Mononuclear cell (primary cell): ENCODE measurements around the gene VPS18. TPM values are rescaled to one million over a fixed set of nuclear protein-coding genes. Genes with fewer than 3 reads are reported as not detected.

Experiments
- H3K27me3 ChIP-seq: 2 replicates; pipeline ENCODE4 v1.6.0; 2011; ENCODE audit warnings: low read length, control low read depth; ENCODE audit not compliant: insufficient read depth
- H3K4me1 ChIP-seq: 2 replicates; pipeline ENCODE4 v1.5.1; 2011; ENCODE audit warnings: mild to moderate bottlenecking, low read length, control low read depth; ENCODE audit not compliant: insufficient read depth
- H3K4me3 ChIP-seq: 2 replicates; pipeline ENCODE4 v1.5.1; 2011; ENCODE audit warnings: mild to moderate bottlenecking, low read length, moderate library complexity
- H3K9me3 ChIP-seq: 2 replicates; pipeline ENCODE4 v1.5.1; 2011; ENCODE audit warnings: low read depth, mild to moderate bottlenecking, control low read depth, low read length
- total RNA-seq: library from RNA; depleted of rRNA; stranded (reverse); fragments of >200 nt; gene quantifications from one replicate; pipeline ENCODE4 v1.2.3, GENCODE V29; 2012

The VPS18 gene
- total RNA-seq, 1 donor, result 28.7 TPM

DNA sequence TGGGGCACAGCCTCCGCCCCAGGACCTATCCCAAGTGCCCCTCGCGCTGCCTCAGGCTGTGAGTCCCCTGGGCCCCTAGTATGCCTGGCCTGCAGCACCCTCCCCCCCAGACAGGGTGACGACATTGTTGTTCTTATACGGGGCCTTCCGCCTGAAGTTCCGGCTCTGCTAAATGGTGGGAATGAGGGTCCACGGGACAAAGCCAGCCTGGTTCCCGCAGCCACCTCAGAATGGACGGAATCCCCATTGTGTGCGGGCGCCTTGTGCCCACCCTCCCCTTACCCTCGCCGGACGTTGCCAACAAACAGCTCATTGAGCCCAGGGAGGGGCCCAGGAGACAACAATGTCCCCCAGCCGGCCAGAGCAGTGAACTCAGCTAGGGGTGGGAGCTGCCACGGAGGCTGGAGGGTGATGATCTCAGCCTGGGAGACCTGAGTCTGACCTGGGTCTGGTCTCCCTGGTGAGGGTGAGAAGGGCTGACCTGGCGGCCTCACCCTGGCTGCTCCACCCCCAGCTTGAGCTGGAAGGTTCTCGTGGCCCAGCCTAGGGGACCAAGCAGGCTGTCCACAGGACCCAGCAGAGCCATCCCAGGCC, 24.6 kb downstream of the VPS18 start:
- H3K4me3 ChIP-seq, result no peak overlapping the region
- no peaks in the 10 kb centered on the region for H3K27me3 ChIP-seq
- no peaks in the 10 kb centered on the region for H3K4me1 ChIP-seq
- no peaks in the 10 kb centered on the region for H3K9me3 ChIP-seq

DNA sequence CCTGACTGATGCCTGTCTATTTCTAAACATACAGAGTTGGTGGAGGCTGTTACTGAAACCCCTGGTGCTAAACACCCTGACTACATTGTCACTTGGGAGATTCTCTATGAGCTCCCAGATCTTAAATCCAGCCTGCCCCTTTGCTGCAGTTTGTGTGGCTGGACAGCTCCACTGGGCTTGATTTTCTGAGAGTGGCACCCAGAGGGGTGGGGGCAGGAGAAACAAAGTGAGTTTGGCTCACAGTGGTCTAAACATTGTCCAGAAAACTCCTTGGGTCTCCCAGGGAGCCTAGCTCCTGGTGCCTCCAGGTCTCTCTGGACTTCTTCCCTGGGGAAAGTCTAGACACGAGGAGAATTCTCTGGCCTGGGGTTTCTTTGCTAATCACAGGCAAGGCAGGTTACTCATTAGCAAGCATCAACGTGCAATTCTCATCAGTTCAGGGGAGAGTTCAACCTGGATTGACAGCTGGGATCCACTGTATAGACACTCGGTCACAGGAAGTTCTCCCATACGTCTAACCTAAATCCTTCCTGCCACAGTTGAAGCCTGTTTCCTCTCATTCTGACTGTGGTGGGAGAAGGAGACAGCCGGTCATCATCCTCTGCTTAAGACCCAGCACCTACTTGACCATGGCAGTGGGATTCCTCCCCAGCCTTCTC, 27.8 kb downstream of the VPS18 start:
- Histone ChIP-seq H3K4me3 (no peak overlapping the region), H3K27me3 (peaks cover 27% of the 10 kb centered on the region)

GRCh38 chr15:40922608-40923005, 28.4 kb downstream of the VPS18 start:
- Histone ChIP-seq H3K4me1 (peaks cover 22% of the 10 kb centered on the region), H3K9me3 (no peaks in the 10 kb centered on the region), H3K27me3 (peaks cover 32% of the 10 kb centered on the region), H3K4me3 (no peak overlapping the region)

More for the DNA sequence above, 27.8 kb downstream of the VPS18 start:
- Histone ChIP-seq H3K9me3 (no peaks in the 10 kb centered on the region), H3K4me1 (peaks cover 17% of the 10 kb centered on the region)

GRCh38 chr15:40923551-40923950, 29.3 kb downstream of the VPS18 start:
- Histone ChIP-seq H3K4me3 (no peak overlapping the region), H3K27me3 (peaks cover 36% of the 10 kb centered on the region), H3K9me3 (no peaks in the 10 kb centered on the region), H3K4me1 (peaks cover 29% of the 10 kb centered on the region)

- Histone ChIP-seq H3K4me1 (peaks cover 48% of the 10 kb centered on the region), H3K4me3 (no peak overlapping the region), H3K9me3 (no peaks in the 10 kb centered on the region), H3K27me3 (peaks cover 55% of the 10 kb centered on the region)
Observed at GRCh38 chr15:40925495-40925862, 31.2 kb downstream of the VPS18 start.

DNA sequence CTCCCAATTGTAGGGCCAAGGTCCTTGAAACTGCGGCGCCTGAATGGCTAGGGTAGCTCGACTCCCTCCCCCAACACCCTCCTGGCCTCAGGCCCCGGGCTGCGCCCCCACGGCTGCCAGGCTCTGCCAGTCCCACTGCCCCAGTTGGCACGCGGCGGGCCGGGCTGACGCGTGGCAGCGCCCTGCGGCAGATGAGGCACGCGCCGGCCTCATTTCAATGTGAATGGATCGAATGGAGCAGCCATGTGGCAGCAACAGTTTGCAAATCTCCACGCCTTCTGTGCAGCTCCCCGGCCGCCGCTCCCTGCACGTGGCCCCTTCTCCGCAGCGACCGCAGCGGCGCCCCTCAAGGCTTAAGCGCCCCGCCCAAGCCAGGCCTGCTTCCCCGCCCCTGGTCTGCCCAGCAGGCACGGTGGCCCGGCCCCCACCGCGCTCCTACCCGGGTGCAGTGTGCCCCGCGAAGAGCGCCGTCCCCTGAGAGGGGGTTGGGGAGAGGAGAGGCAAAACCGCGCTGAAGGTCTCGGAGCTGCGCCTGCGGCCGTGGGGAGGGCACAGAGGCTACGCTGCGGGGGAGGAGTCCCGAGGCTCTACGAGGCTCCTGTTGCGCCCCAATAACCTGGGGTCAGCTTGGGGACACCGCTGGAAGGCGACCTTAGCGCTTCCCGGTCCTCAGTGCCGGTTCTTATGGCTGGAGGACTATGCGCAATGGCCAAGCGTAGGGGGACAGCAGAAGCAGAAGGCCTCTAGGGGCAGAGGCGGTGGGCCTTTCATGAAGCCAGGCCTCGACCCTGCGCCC, 31.8 kb downstream of the VPS18 start:
- H3K4me1 ChIP-seq, result peaks cover 54% of the 10 kb centered on the region
- no peak overlapping the region for H3K4me3 ChIP-seq
- H3K27me3 ChIP-seq, result peaks cover 61% of the 10 kb centered on the region
- no peaks in the 10 kb centered on the region for H3K9me3 ChIP-seq

- peaks cover 55% of the 10 kb centered on the region for H3K4me1 ChIP-seq
- no peak overlapping the region for H3K4me3 ChIP-seq
- no peaks in the 10 kb centered on the region for H3K9me3 ChIP-seq
- H3K27me3 ChIP-seq, result peaks cover 69% of the 10 kb centered on the region
Observed at GRCh38 chr15:40926659-40927494, 32.6 kb downstream of the VPS18 start.

- H3K4me3 ChIP-seq, result no peak overlapping the region
- H3K27me3 ChIP-seq, result peaks cover 71% of the 10 kb centered on the region
- peaks cover 55% of the 10 kb centered on the region for H3K4me1 ChIP-seq
- H3K9me3 ChIP-seq, result no peaks in the 10 kb centered on the region
Observed at GRCh38 chr15:40927495-40927872, 33.2 kb downstream of the VPS18 start.

DNA sequence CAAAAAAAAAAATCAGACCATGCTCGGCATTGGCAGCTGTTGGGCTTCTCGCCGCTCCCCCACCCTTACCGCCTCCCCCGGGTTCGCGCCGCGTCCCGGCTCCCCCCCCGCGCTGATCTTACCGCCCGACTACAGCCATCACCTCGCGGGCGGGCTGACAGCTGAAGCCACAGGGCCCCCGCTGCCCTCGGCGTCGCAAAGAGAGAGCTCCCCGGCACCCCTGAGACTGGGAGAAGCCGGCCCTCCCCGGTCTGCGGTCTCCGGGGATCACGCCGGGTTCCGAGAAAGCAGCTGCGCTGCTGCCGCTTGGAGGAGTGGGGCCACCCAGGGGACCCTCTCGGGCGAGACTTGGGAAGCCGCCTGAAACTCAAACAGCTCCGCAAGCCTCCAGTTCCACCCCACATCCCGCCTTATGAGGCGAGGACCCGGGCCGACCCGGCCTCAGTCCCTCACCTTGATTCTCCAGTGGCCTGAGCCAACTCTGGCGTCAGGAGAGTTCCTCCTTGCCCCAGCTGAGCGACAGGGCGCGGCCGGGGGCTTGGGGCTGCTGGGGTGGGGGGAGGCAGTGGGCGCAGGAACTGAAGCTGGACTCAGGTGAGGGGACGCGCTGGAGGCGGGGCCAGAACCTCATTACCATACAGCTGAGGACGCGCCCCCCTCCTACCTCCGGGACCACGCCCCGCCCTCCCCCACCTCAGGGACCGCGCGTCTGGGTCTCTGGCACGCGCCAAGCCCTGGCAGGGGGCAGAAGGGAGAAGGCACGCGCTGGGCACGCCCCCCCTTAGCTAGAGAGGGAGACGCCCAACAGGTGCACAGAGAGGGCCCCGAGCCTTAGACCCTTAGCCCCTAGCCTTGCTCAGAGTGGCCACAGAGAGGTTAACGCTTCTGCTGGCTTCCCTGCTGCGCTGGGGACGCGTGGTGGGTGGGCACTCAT, 33.9 kb downstream of the VPS18 start:
- H3K4me1 ChIP-seq, result peaks cover 55% of the 10 kb centered on the region
- H3K27me3 ChIP-seq, result peaks cover 71% of the 10 kb centered on the region
- no peaks in the 10 kb centered on the region for H3K9me3 ChIP-seq
- H3K4me3 ChIP-seq, result no peak overlapping the region

DNA sequence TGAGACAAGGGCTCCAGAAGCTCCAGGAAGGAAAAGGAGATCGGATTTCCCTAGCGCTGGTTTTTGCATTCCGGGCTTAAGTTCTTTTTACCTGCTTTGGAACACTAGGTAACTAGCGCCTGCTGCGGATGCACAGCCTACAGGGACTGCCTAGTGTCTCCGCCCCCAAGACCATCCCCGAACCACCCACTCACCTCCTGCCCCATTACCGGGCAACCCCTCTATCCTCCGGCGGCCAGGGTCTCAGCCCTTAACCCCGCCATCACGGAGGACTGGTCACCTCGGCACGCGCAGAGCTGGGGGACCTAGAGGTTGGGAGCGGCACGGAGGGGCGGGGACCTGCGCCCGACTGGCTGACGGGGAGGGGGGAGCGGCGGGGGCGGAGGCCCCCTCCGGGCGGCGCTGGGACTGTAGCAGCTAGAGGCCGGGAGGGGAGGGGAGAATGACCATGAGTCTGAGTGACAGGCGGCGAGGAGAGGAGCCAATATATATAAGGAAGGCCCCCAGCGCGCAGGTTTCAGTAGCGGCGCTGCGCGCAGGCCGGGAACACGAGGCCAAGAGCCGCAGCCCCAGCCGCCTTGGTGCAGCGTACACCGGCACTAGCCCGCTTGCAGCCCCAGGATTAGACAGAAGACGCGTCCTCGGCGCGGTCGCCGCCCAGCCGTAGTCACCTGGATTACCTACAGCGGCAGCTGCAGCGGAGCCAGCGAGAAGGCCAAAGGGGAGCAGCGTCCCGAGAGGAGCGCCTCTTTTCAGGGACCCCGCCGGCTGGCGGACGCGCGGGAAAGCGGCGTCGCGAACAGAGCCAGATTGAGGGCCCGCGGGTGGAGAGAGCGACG, 34.8 kb downstream of the VPS18 start, which contains the start of gene DLL4:
DLL4 (plus strand) TSS at position 520 of the 839 bp plus-strand sequence. CDS start 329 bp downstream, outside the sequence.
- H3K4me3 ChIP-seq, result no peak within 1 kb of the TSS
- H3K27me3 ChIP-seq, result peaks cover 71% of the 10 kb centered on the region
- H3K9me3 ChIP-seq, result no peaks in the 10 kb centered on the region
- H3K4me1 ChIP-seq, result peaks cover 59% of the 10 kb centered on the region

GRCh38 chr15:40929660-40930429, 35.6 kb downstream of the VPS18 start:
- Histone ChIP-seq H3K4me1 (peaks cover 59% of the 10 kb centered on the region), H3K9me3 (no peaks in the 10 kb centered on the region), H3K27me3 (peaks cover 66% of the 10 kb centered on the region), H3K4me3 (no peak overlapping the region)

GRCh38 chr15:40930430-40931299, 36.4 kb downstream of the VPS18 start:
- H3K9me3 ChIP-seq, result no peaks in the 10 kb centered on the region
- no peak overlapping the region for H3K4me3 ChIP-seq
- peaks cover 56% of the 10 kb centered on the region for H3K4me1 ChIP-seq
- H3K27me3 ChIP-seq, result peaks cover 58% of the 10 kb centered on the region
